Body of pancreas (tissue), 4 donors: Measurements from ENCODE around the gene CACTIN.

Experiments used
- POLR2A ChIP-seq, 3 donors: fragments of 450-650 bp; IDR thresholded peaks; one replicate each; pipeline ENCODE4 v1.6.1; 2016; ENCODE audit warnings: antibody characterized with exemption in 3 of 3, mild to moderate bottlenecking in 2 of 3
- TF ChIP-seq, protein P1 (sequence below), 7 experiments: fragments of 450-650 bp in 4 of 7; fragments of 200-600 bp in 3 of 7; sonication (generic) in 3 of 7; IDR thresholded peaks; one replicate each; pipeline ENCODE4 v1.5.1; 2016 to 2019; ENCODE audit warnings: antibody characterized with exemption in 7 of 7

DNA sequence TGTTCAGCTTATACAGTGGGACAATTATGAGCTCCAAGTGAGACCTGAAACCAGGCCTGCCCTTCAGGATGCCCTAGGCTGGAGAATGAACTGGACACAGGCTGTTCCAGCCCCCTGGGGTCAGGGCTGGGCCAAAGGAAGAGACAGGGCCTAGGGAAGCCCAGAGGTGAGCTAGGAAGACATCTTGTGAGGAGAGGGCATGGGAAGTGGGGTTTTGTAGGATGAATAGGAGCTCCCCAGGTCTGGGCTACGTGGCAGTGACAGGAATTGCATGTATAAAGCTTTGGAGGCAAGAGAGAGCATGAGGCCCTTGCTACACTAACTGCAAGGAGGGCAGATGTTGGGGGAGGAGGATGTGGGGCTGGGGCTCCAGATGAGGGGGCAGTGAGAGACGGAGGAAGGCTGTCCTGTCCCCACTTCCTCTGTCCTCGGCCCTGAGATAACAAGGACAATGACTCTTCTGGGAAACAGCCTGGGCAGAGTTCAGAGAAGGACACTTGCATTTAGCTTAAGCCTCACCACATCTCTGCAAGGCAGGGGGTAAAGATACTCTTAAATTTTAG, 18.4 kb downstream of the CACTIN start:
- TF ChIP-seq, protein P1, sequence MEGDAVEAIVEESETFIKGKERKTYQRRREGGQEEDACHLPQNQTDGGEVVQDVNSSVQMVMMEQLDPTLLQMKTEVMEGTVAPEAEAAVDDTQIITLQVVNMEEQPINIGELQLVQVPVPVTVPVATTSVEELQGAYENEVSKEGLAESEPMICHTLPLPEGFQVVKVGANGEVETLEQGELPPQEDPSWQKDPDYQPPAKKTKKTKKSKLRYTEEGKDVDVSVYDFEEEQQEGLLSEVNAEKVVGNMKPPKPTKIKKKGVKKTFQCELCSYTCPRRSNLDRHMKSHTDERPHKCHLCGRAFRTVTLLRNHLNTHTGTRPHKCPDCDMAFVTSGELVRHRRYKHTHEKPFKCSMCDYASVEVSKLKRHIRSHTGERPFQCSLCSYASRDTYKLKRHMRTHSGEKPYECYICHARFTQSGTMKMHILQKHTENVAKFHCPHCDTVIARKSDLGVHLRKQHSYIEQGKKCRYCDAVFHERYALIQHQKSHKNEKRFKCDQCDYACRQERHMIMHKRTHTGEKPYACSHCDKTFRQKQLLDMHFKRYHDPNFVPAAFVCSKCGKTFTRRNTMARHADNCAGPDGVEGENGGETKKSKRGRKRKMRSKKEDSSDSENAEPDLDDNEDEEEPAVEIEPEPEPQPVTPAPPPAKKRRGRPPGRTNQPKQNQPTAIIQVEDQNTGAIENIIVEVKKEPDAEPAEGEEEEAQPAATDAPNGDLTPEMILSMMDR (IDR thresholded peaks at IDR 0.05): no peak
- TF ChIP-seq POLR2A (IDR thresholded peaks at IDR 0.05): no peak
